Lung (tissue), 12 donors: ENCODE results near the gene GCNT1. TPM values are rescaled to one million over a fixed set of nuclear protein-coding genes. Genes with fewer than 3 reads are reported as not detected.
"Not testable (repeated sequence)": the region's sequence is repeated elsewhere in the genome, so short reads cannot be mapped to it uniquely, and the experiment has no call there.

ENCODE experiments used
- ATAC-seq: fragments of 200-7000 bp; cut with Tn5 transposase; one replicate; pipeline ENCODE4 v1.9.1; 2020; ENCODE audit warnings: moderate number of reproducible peaks; ENCODE audit not compliant: insufficient read depth, low FRiP score
- DNase-seq, 3 donors: peaks; one replicate each; pipeline ENCODE4 v3.0.0-alpha.2; 2013 to 2017
- H3K27ac ChIP-seq, 2 donors: one replicate each; pipeline ENCODE4 v1.5.1; 2013; ENCODE audit warnings: mild to moderate bottlenecking in 2 of 2, moderate library complexity in 2 of 2, control low read depth in 1 of 2, inconsistent platforms in 1 of 2, low read depth in 1 of 2, low read length in 1 of 2
- H3K27me3 ChIP-seq, 3 donors: one replicate each; pipeline ENCODE4 v1.5.1; 2013; ENCODE audit warnings: low read length in 2 of 3; ENCODE audit not compliant: control insufficient read depth in 3 of 3, insufficient read depth in 3 of 3
- H3K36me3 ChIP-seq, 4 donors: one replicate each; pipeline ENCODE4 v1.5.1; 2013; ENCODE audit warnings: low read length in 4 of 4, mild to moderate bottlenecking in 1 of 4, moderate library complexity in 1 of 4; ENCODE audit not compliant: control insufficient read depth in 4 of 4, insufficient read depth in 4 of 4
- H3K4me1 ChIP-seq, 5 donors: one replicate each; pipeline ENCODE4 v1.5.1; 2013; ENCODE audit warnings: low read length in 5 of 5, mild to moderate bottlenecking in 2 of 5, moderate library complexity in 1 of 5; ENCODE audit not compliant: control insufficient read depth in 5 of 5, insufficient read depth in 5 of 5
- H3K4me3 ChIP-seq: one replicate; pipeline ENCODE4 v1.5.1; 2013; ENCODE audit warnings: mild to moderate bottlenecking, control low read depth, moderate library complexity
- H3K9ac ChIP-seq, 2 donors: one replicate each; pipeline ENCODE4 v1.5.1; 2013; ENCODE audit warnings: low read length in 2 of 2, control low read depth in 1 of 2; ENCODE audit not compliant: insufficient read depth in 1 of 2
- H3K9me3 ChIP-seq, 4 donors: one replicate each; pipeline ENCODE4 v1.5.1; 2013; ENCODE audit warnings: low read length in 3 of 4, mild to moderate bottlenecking in 1 of 4, moderate library complexity in 1 of 4; ENCODE audit not compliant: control insufficient read depth in 4 of 4, insufficient read depth in 3 of 4
- CTCF ChIP-seq: IDR thresholded peaks from 2 replicates; pipeline ENCODE4 v1.5.1; 2012; ENCODE audit warnings: mild to moderate bottlenecking; ENCODE audit errors: control extremely low read depth, extremely low read depth
- WGBS, 2 donors: extraction: QIAGEN DNeasy Blood & Tissue Kit; methylation state at CpG; one replicate each; pipeline ENCODE4 v1.1.7; 2013; 5-methylcytosine and 5-hydroxymethylcytosine counted together
- polyA plus RNA-seq, 2 donors: library from polyadenylated mRNA; stranded (reverse); fragments of 200-250 nt; gene quantifications; one replicate each; pipeline ENCODE4 v1.2.1, GENCODE V29; 2013
- total RNA-seq, 2 donors: library from RNA; depleted of rRNA in 1 of 2; stranded (reverse); fragments of >200 nt in 1 of 2; gene quantifications; one replicate each; pipeline ENCODE4 v1.2.1, GENCODE V29; 2014 to 2021
- donor health status: control.
- donor health status: control.
- donor health status: Bipolar disorder and iron deficiency.
- donor health status: healthy.
- donor health status: DM: yes; HTN: yes; CAD: no.

The GCNT1 gene
- total and polyA plus RNA-seq, 4 donors: 1.5 to 14.7 (median 7.5) TPM

- no peak for TF ChIP-seq CTCF
- no peaks in the 10 kb centered on the region for H3K27me3 ChIP-seq
- no peaks in the 10 kb centered on the region for H3K9me3 ChIP-seq
- no peaks in the 10 kb centered on the region for H3K36me3 ChIP-seq
- no peak overlapping the region for H3K27ac ChIP-seq
- H3K4me1 ChIP-seq: no peaks in the 10 kb centered on the region
- no peak overlapping the region for H3K9ac ChIP-seq
- no peak for ATAC-seq
- DNase-seq: peak in 2 of 3 donors; percentile 11 to 17
- H3K4me3 ChIP-seq: no peak overlapping the region
- WGBS, 2 donors: 77 to 82% methylated on average over 8 of the region's 8 CpGs
Measured at GRCh38 chr9:76519075-76519835, 60.3 kb downstream of the GCNT1 start.

- H3K9ac ChIP-seq: no peak overlapping the region
Measured at GRCh38 chr9:76521244-76521681, 62.3 kb downstream of the GCNT1 start.

GRCh38 chr9:76521906-76522305 lies 62.9 kb downstream of the GCNT1 start:
- no peak for ATAC-seq
- WGBS, 2 donors: 80 to 88% methylated on average over 3 of the region's 3 CpGs

More at GRCh38 chr9:76521244-76521681, 62.3 kb downstream of the GCNT1 start:
- 80 to 83% methylated on average over 6 of the region's 6 CpGs for WGBS, 2 donors
- H3K4me3 ChIP-seq: no peak overlapping the region
- H3K4me1 ChIP-seq: no peaks in the 10 kb centered on the region
- H3K27ac ChIP-seq: no peak overlapping the region
- DNase-seq (no peak), ATAC-seq (no peak)
- no peaks in the 10 kb centered on the region for H3K9me3 ChIP-seq
- no peaks in the 10 kb centered on the region for H3K27me3 ChIP-seq
- TF ChIP-seq CTCF: no peak
- H3K36me3 ChIP-seq: no peaks in the 10 kb centered on the region

GRCh38 chr9:76523617-76524200 lies 64.7 kb downstream of the GCNT1 start:
- H3K9ac ChIP-seq, H3K27me3 ChIP-seq, H3K4me3 ChIP-seq, H3K27ac ChIP-seq, DNase-seq, H3K9me3 ChIP-seq, ATAC-seq, H3K4me1 ChIP-seq, H3K36me3 ChIP-seq: not testable (repeated sequence)
- WGBS, 2 donors: 92 to 96% methylated on average over 36 of the region's 36 CpGs

More at GRCh38 chr9:76521906-76522305, 62.9 kb downstream of the GCNT1 start:
- H3K9ac ChIP-seq: no peak overlapping the region
- no peaks in the 10 kb centered on the region for H3K9me3 ChIP-seq
- no peaks in the 10 kb centered on the region for H3K4me1 ChIP-seq
- H3K27ac ChIP-seq: no peak overlapping the region
- no peak overlapping the region for H3K4me3 ChIP-seq
- H3K36me3 ChIP-seq: no peaks in the 10 kb centered on the region
- H3K27me3 ChIP-seq: no peaks in the 10 kb centered on the region
- no peak for DNase-seq
- no peak for TF ChIP-seq CTCF
